Osteocyte (in vitro differentiated cells): ENCODE data around the gene GALE. TPM values are rescaled to one million over a fixed set of nuclear protein-coding genes. Genes with fewer than 3 reads are reported as not detected.
"Not testable (repeated sequence)": the region's sequence is repeated elsewhere in the genome, so short reads cannot be mapped to it uniquely, and the experiment has no call there.

Source experiments
- DNase-seq: peaks from one replicate; pipeline ENCODE4 v3.0.0; 2021; ENCODE audit warnings: mixed read lengths; ENCODE audit not compliant: unreplicated experiment; ENCODE audit errors: extremely low spot score
- H3K27ac Mint-ChIP-seq: one replicate; pipeline ENCODE4 v1.8.0; 2021; ENCODE audit warnings: mild to moderate bottlenecking, mixed read lengths; ENCODE audit not compliant: unreplicated experiment
- H3K27me3 Mint-ChIP-seq: one replicate; pipeline ENCODE4 v1.8.0; 2021; ENCODE audit warnings: mixed read lengths; ENCODE audit not compliant: unreplicated experiment
- H3K36me3 Mint-ChIP-seq: one replicate; pipeline ENCODE4 v1.8.0; 2021; ENCODE audit warnings: mixed read lengths; ENCODE audit not compliant: unreplicated experiment
- H3K4me1 Mint-ChIP-seq: one replicate; pipeline ENCODE4 v1.8.0; 2021; ENCODE audit warnings: mixed read lengths; ENCODE audit not compliant: unreplicated experiment
- H3K4me3 Mint-ChIP-seq: one replicate; pipeline ENCODE4 v1.8.0; 2021; ENCODE audit warnings: mild to moderate bottlenecking, moderate library complexity, mixed read lengths; ENCODE audit not compliant: unreplicated experiment
- H3K9me3 Mint-ChIP-seq: one replicate; pipeline ENCODE4 v1.8.0; 2021; ENCODE audit warnings: mixed read lengths; ENCODE audit not compliant: unreplicated experiment
- total RNA-seq: library from RNA; stranded (reverse); gene quantifications from 2 replicates; pipeline ENCODE4 v1.2.1, GENCODE V29; 2021
- TF ChIP-seq, protein P1 (sequence below): fragments of 200-600 bp; sonication (generic); IDR thresholded peaks from 2 replicates; pipeline ENCODE4 v1.5.0; 2021; ENCODE audit warnings: antibody characterized with exemption, mild to moderate bottlenecking, moderate library complexity

Gene GALE
- total RNA-seq, 1 donor from 2014 or later: 17.5 TPM

DNA sequence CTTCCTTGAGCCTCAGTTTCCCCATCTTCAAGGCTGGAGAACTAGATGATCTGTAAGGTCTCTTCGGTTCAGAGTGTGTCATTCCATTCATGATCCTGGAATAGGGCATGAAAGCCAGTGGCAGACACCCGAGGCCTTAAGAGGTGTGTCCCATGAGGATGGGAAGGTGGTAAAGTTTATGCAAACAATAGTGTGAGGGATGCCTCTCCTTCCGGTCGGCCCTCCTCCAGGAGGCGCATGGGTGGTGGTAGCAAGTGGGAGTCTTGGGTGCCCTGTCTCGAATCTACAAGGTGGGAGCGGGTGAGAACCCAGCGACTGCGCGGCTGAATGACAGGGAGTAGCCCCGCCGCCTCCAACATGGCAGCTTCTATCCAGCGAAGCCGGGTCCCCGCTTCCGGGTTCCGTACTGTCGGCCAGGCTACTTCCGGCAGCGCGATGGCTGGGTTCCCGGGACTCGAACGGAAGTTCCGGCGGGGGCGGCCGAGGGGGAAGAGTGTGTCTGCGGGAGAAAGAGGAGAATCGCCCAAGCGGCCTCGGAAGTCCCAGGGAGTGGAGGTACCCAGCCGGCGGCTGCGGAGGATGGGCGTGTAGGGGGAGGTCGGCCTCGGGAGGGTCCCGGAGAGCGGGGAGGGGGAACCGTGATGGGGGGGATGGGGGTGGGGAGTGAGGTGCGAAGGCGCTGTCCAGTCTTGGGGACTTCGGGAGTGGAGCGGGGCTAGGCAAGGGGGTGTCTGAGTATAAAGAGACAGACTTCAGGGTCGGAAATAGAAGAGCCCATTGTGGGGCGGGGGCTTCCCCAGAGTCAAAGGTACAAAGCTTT, 9.6 kb downstream of the GALE start, which contains the start of gene LYPLA2:
Gene LYPLA2 (plus strand): TSS at position 450 of the 820 bp plus-strand sequence. CDS start 1,538 bp downstream, outside the sequence.
- peak; percentile 97 for DNase-seq
- peaks cover 26% of the 10 kb centered on the region for H3K36me3 Mint-ChIP-seq
- peak within 1 kb of the TSS; percentile 94 for H3K27ac Mint-ChIP-seq
- H3K9me3 Mint-ChIP-seq: no peaks in the 10 kb centered on the region
- peak within 1 kb of the TSS; percentile 96 for H3K4me3 Mint-ChIP-seq
- peaks cover 41% of the 10 kb centered on the region for H3K4me1 Mint-ChIP-seq
- no peaks in the 10 kb centered on the region for H3K27me3 Mint-ChIP-seq
- TF ChIP-seq, protein P1, sequence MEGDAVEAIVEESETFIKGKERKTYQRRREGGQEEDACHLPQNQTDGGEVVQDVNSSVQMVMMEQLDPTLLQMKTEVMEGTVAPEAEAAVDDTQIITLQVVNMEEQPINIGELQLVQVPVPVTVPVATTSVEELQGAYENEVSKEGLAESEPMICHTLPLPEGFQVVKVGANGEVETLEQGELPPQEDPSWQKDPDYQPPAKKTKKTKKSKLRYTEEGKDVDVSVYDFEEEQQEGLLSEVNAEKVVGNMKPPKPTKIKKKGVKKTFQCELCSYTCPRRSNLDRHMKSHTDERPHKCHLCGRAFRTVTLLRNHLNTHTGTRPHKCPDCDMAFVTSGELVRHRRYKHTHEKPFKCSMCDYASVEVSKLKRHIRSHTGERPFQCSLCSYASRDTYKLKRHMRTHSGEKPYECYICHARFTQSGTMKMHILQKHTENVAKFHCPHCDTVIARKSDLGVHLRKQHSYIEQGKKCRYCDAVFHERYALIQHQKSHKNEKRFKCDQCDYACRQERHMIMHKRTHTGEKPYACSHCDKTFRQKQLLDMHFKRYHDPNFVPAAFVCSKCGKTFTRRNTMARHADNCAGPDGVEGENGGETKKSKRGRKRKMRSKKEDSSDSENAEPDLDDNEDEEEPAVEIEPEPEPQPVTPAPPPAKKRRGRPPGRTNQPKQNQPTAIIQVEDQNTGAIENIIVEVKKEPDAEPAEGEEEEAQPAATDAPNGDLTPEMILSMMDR: no peak

DNA sequence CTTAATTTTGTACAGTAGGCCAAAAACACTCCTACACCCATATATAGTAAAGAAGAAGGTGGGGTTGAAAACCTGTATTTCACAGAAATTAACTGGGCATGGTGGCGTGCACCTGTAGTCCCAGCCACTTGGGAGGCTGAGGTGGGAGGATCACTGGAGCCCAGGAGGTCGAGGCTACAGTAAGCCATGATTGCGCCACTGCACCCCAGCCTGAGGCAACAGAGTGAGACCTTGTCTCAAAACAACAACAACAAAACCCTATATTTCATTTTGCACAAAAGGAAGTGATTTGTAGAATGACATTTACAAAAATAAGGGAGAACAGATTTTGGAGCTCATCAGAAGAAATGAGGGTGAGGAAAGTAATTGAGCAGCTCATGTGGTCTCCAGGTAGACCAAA, 11.9 kb downstream of the GALE start:
- no peaks in the 10 kb centered on the region for H3K9me3 Mint-ChIP-seq
- no peak overlapping the region for H3K4me3 Mint-ChIP-seq
- TF ChIP-seq, protein P1: no peak
- H3K36me3 Mint-ChIP-seq: peaks cover 33% of the 10 kb centered on the region
- DNase-seq: no peak
- peaks cover 41% of the 10 kb centered on the region for H3K4me1 Mint-ChIP-seq
- H3K27me3 Mint-ChIP-seq: no peaks in the 10 kb centered on the region
- H3K27ac Mint-ChIP-seq: peak overlapping the region; percentile 42

DNA sequence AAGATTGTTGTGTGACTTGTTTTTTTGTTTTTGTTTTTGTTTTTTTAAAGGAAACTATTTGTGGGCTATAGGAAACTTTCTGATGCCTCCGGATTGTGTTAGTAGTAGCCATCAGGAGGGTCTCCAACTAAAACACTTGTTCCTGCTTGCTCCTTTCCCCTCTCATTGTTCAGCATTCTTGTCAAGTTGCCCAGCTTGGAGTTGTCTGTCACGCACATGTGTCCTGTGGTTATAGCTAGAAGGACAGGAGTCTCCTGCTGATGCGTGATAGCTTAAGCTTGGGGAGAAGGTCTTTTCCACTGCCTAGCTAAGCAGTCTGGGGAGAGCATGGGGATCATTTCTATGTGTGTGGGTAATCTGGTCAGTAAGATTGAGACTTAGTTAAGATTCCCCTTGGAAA, 12.9 kb downstream of the GALE start:
- DNase-seq: no peak
- Mint-ChIP-seq H3K36me3 (peaks cover 33% of the 10 kb centered on the region), H3K27me3 (no peaks in the 10 kb centered on the region), H3K9me3 (no peaks in the 10 kb centered on the region), H3K27ac (no peak overlapping the region), H3K4me3 (no peak overlapping the region), H3K4me1 (peaks cover 38% of the 10 kb centered on the region)
- TF ChIP-seq, protein P1: no peak

DNA sequence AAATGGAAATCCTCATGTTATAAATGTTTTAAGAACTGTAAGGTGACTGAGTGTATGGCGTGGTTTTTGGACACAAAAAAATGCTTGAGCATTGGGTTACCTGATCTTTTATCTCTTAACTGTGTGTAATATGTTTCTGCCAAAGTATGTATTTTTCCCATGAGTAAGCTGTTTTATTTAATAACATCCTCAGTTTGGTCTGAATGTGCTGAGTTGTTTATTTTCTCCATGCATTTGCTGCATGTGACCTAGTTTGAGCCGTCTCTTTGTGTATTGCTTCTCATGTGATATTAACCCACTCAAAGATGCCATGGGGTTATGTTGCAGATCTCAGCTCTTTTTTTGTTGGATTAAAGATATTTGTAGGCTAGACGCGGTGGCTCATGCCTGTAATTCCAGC, 15.7 kb downstream of the GALE start:
- H3K27ac Mint-ChIP-seq: no peak overlapping the region
- H3K36me3 Mint-ChIP-seq: peaks cover 36% of the 10 kb centered on the region
- TF ChIP-seq, protein P1: no peak
- DNase-seq: no peak
- H3K27me3 Mint-ChIP-seq: no peaks in the 10 kb centered on the region
- H3K9me3 Mint-ChIP-seq: no peaks in the 10 kb centered on the region
- H3K4me1 Mint-ChIP-seq: peaks cover 18% of the 10 kb centered on the region
- H3K4me3 Mint-ChIP-seq: no peak overlapping the region

DNA sequence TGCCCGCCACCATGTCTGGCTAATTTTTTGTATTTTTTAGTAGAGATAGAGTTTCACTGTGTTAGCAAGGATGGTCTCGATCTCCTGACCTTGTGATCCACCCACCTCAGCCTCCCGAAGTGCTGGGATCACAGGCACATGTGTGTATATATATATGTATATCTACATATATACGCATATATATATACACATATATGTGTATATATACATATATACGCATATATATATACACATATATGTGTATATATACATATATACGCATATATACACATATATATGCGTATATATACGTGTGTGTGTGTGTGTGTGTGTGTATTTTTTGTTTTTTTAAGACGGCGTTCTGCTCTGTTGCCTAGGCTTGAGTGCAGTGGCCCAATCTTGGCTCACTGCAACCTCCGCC, 17.4 kb downstream of the GALE start:
- H3K4me1 Mint-ChIP-seq: peaks cover 17% of the 10 kb centered on the region
- not testable (repeated sequence) for H3K27ac Mint-ChIP-seq

More for the DNA sequence above, 17.4 kb downstream of the GALE start:
- not testable (repeated sequence) for DNase-seq, H3K4me3 Mint-ChIP-seq, H3K9me3 Mint-ChIP-seq, H3K27me3 Mint-ChIP-seq
- peaks cover 31% of the 10 kb centered on the region for H3K36me3 Mint-ChIP-seq
